ENCODE measurements around the gene SMURF1. TPM values are rescaled to one million over a fixed set of nuclear protein-coding genes. Genes with fewer than 3 reads are reported as not detected.

The SMURF1 gene
- total and polyA plus RNA-seq, 2 of the 4 experiments (the other 2 are of a cell fraction), result 13.4 to 20.3 TPM

- H3K4me3 ChIP-seq (ENCODE audit: insufficient read depth, low read depth, low read length), result no peak overlapping the region
- no CpG with 5 or more reads among the region's 6 CpGs for WGBS, 2 experiments (ENCODE audit: extremely low coverage in 2 of 2, insufficient read length in 1 of 2)
- no peak overlapping the region for H3K56ac ChIP-seq (ENCODE audit: extremely low read depth, insufficient read depth, low read length)
- POLR2A ChIA-PET (ENCODE audit: unreplicated experiment), result no interaction called here
- H2AK9ac ChIP-seq (replicated peaks; ENCODE audit: low read depth, low read length, poor library complexity), result no peak overlapping the region
- no peak for ATAC-seq (ENCODE audit: low read depth)
- H3K14ac ChIP-seq (replicated peaks; ENCODE audit: low read depth, low read length), result no peak overlapping the region
- no peak overlapping the region for H2AFZ ChIP-seq (replicated peaks; ENCODE audit: low read length, poor library complexity)
- H4K5ac ChIP-seq (ENCODE audit: low read depth, low read length), result no peak overlapping the region
- peaks cover 14 to 78% of the 10 kb centered on the region in 2 experiments for H3K79me1 ChIP-seq (ENCODE audit: low read depth in 1 of 2, low read length in 2 of 2)
- dilution Hi-C loops (cut with HindIII; ENCODE audit: low sequenced_read_pairs, unreplicated experiment), result no loop called here
- no peak overlapping the region for H4K8ac ChIP-seq (ENCODE audit: low read depth in 2 of 2, low read length in 2 of 2)
- H3K4ac ChIP-seq (ENCODE audit: low read depth, low read length), result no peak overlapping the region
- H3K27ac ChIP-seq (ENCODE audit: insufficient read depth, low read length), result no peak overlapping the region
- H3K4me2 ChIP-seq (ENCODE audit: low read depth, low read length), result no peak overlapping the region
- H4K91ac ChIP-seq (ENCODE audit: insufficient read depth, low read depth, low read length), result no peak overlapping the region
- H3K18ac ChIP-seq (ENCODE audit: low read depth, low read length), result no peak overlapping the region
- H2BK5ac ChIP-seq (ENCODE audit: low read depth, low read length, poor library complexity, severe bottlenecking), result no peak overlapping the region
- TF ChIP-seq CEBPB (IDR thresholded peaks at IDR 0.05; ENCODE audit: low read depth, low read length), result no peak
- no peak for TF ChIP-seq USF2 (IDR thresholded peaks at IDR 0.05; ENCODE audit: low read depth, low read length)
- TF ChIP-seq SMC3 (IDR thresholded peaks at IDR 0.05; ENCODE audit: low read depth, low read length), result no peak
- no peak for TF ChIP-seq MAFK (IDR thresholded peaks at IDR 0.05; ENCODE audit: low read depth, low read length)
- TF ChIP-seq RFX5 (IDR thresholded peaks at IDR 0.05; ENCODE audit: low read depth, low read length), result no peak
- no peak for TF ChIP-seq MAZ (IDR thresholded peaks at IDR 0.05; ENCODE audit: borderline replicate concordance, low read depth, low read length)
- no peak for TF ChIP-seq NFE2L2 (IDR thresholded peaks at IDR 0.05; ENCODE audit: low read depth, low read length)
- no peak for TF ChIP-seq ELK1 (IDR thresholded peaks at IDR 0.05; ENCODE audit: borderline replicate concordance, low read depth, low read length)
- H3K9me1 ChIP-seq (ENCODE audit: insufficient read depth, low read length), result peaks cover 25% of the 10 kb centered on the region
- H3K9me3 ChIP-seq (ENCODE audit: control insufficient read depth, insufficient read depth, low read length), result 0 out of 2 replicates have a peak, but pooled peaks cover 2% of the 10 kb centered on the region
- H2AK5ac ChIP-seq (ENCODE audit: low read depth, low read length), result no peak overlapping the region
- H3K4me1 ChIP-seq (ENCODE audit: control insufficient read depth, insufficient read depth, low read length), result peaks cover 20% of the 10 kb centered on the region
- H3K23ac ChIP-seq (ENCODE audit: low read depth, low read length), result no peak overlapping the region
- intact Hi-C loops (cut with micrococcal nuclease), result no loop called here
- peaks cover 77% of the 10 kb centered on the region for H4K20me1 ChIP-seq (ENCODE audit: insufficient read depth, low read length)
- no TSS peak for BruUV-seq (replicated peaks)
- in situ Hi-C loops (cut with MboI; ENCODE audit: low sequenced_read_pairs), result no loop called here
- no peaks in the 10 kb centered on the region for H3K27me3 ChIP-seq (ENCODE audit: control insufficient read depth, insufficient read depth, low read length)
- no peak for DNase-seq
- no peak overlapping the region for H2BK120ac ChIP-seq (ENCODE audit: low read depth, low read length)
- H2BK20ac ChIP-seq (ENCODE audit: low read depth, low read length), result no peak overlapping the region
- peaks cover 3% of the 10 kb centered on the region for H3K36me3 ChIP-seq (ENCODE audit: control insufficient read depth, insufficient read depth, low read length)
- no peak overlapping the region for H3K9ac ChIP-seq (ENCODE audit: low read depth, low read length)
- CTCF ChIA-PET, result no interaction called here
- H2BK15ac ChIP-seq (ENCODE audit: low read depth, low read length), result no peak overlapping the region
Measured at GRCh38 chr7:99122762-99123161, 21.1 kb downstream of the SMURF1 start.
